GM10266 (cell line): Measurements from ENCODE around the gene DRC7.
"Not testable (repeated sequence)": the region's sequence is repeated elsewhere in the genome, so short reads cannot be mapped to it uniquely, and the experiment has no call there.

Experiments used
- DNase-seq: peaks from one replicate; pipeline ENCODE4 v3.0.0; 2012; ENCODE audit errors: extremely low spot score
- TF ChIP-seq, protein P1 (sequence below): IDR thresholded peaks from 2 replicates; pipeline ENCODE4 v1.5.1; 2012; ENCODE audit warnings: mild to moderate bottlenecking, low read depth; ENCODE audit not compliant: control insufficient read depth, insufficient read depth; ENCODE audit errors: missing control alignments

DRC7 gene

DNA sequence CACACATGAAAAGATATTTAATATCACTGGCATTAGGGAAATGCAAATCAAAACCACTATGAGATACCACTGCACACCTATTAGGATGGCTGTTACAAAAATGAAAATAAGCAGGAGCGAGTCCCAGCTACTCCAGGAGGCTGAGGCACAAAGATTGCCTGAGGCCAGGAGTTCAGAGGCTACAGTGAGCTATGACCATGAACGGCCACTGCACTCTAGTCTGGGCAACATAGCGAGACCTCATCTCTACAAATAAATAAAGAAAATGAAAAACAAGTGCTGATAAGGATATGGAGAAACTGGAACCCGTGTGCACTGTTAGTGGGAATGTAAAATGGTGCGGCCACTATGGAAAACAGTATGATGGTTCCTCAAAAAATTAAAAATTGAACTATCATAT is 84.1 kb downstream of the DRC7 start:
- no peak for DNase-seq
- TF ChIP-seq, protein P1, sequence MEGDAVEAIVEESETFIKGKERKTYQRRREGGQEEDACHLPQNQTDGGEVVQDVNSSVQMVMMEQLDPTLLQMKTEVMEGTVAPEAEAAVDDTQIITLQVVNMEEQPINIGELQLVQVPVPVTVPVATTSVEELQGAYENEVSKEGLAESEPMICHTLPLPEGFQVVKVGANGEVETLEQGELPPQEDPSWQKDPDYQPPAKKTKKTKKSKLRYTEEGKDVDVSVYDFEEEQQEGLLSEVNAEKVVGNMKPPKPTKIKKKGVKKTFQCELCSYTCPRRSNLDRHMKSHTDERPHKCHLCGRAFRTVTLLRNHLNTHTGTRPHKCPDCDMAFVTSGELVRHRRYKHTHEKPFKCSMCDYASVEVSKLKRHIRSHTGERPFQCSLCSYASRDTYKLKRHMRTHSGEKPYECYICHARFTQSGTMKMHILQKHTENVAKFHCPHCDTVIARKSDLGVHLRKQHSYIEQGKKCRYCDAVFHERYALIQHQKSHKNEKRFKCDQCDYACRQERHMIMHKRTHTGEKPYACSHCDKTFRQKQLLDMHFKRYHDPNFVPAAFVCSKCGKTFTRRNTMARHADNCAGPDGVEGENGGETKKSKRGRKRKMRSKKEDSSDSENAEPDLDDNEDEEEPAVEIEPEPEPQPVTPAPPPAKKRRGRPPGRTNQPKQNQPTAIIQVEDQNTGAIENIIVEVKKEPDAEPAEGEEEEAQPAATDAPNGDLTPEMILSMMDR, result no peak

DNA sequence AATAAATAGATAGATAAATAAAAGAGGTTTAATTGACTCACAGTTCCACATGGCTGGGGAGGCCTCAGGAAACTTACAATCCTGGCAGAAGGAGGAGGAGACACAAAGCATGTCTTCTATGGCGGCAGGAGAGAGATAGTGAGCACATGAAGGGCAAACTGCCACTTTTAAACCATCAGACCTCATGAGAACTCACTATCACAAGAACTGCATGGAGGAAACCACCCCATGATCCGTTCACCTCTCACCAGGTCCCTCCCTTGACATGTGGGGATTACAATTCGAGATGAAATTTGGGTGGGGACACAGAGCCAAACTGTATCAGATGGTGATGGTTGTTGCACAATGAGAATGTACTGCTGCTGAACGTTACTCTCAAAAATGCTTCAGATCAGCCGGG is 85.2 kb downstream of the DRC7 start:
- DNase-seq, result not testable (repeated sequence)

DNA sequence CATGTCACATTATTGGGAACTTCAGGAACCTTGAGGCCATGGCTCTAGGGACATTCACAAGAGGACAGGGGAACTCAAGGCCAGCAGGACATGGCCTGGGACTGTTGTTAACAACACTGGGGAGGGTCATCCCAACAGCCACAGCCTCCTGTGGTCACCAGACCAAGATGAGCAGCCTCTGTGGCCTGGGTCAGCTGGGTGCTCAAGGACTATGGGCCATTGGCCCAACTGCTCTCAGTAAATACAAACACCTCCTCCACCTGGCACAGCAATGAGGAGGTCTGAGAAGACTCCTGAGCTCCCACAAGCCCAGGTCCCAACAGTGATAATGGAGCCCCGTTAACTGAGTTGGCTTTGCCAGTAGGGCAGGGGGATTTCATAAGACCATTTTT is 86.7 kb downstream of the DRC7 start:
- DNase-seq, result no peak
- TF ChIP-seq, protein P1, result no peak
